OCI-LY7 (cell line): ENCODE results near the gene B9D2.

Experiments
- CTCF ChIP-seq: fragments of 200-600 bp; sonication (generic); conservative IDR thresholded peaks from 2 replicates; pipeline ENCODE4 v1.5.1; 2014; ENCODE audit warnings: mild to moderate bottlenecking, antibody characterized with exemption, low read length, moderate library complexity, mixed read lengths
- EZH2phosphoT487 ChIP-seq: fragments of 200-600 bp; sonication (generic); IDR thresholded peaks from 2 replicates; pipeline ENCODE4 v1.6.1; 2018; ENCODE audit warnings: low read depth, borderline replicate concordance, mild to moderate bottlenecking, mixed run types, antibody characterized with exemption, low read length, moderate library complexity, mixed read lengths

GRCh38 chr19:41325640-41325946, 38.4 kb downstream of the B9D2 start:
- TF ChIP-seq CTCF, result no peak
- TF ChIP-seq EZH2phosphoT487, result no peak
